GM12891 (cell line): Measurements from ENCODE around the gene IRF1.

Source experiments
- POLR2A ChIP-seq: IDR thresholded peaks from 2 replicates; pipeline ENCODE4 v1.6.1; 2011; ENCODE audit warnings: low read depth, low read length, control low read depth
- SPI1 ChIP-seq: IDR thresholded peaks from 2 replicates; pipeline ENCODE4 v1.6.1; 2011; ENCODE audit warnings: low read depth, low read length, control low read depth
- TAF1 ChIP-seq: IDR thresholded peaks from 2 replicates; pipeline ENCODE4 v1.6.1; 2011; ENCODE audit warnings: low read depth, low read length, control low read depth

GRCh38 chr5:132480893-132481595 lies 9.5 kb downstream of the IRF1 start:
- TF ChIP-seq POLR2A (peak; percentile 78; the same call in 1 of the 2 replicates), TAF1 (no peak), SPI1 (no peak)
